Upper lobe of left lung (tissue), 6 donors: ENCODE measurements around the gene DENND4B. TPM values are rescaled to one million over a fixed set of nuclear protein-coding genes. Genes with fewer than 3 reads are reported as not detected.

Source experiments
- ATAC-seq, 2 donors: fragments of 200-7000 bp; cut with Tn5 transposase; one replicate each; pipeline ENCODE4 v1.9.1; 2022; ENCODE audit warnings: mild to moderate bottlenecking in 2 of 2, moderate library complexity in 2 of 2; ENCODE audit not compliant: low FRiP score in 2 of 2
- DNase-seq, 2 donors: peaks; one replicate each; pipeline ENCODE4 v3.0.0-alpha.2; 2019 to 2020
- H3K27ac ChIP-seq, 4 donors: fragments of 200-600 bp; sonication (generic); one replicate each; pipeline ENCODE4 v1.5.1; 2016 to 2019
- H3K27me3 ChIP-seq, 4 donors: fragments of 200-600 bp; sonication (generic); one replicate each; pipeline ENCODE4 v1.5.1; 2017 to 2019
- H3K36me3 ChIP-seq, 4 donors: fragments of 200-600 bp; sonication (generic); one replicate each; pipeline ENCODE4 v1.5.1; 2016 to 2019
- H3K4me1 ChIP-seq, 4 donors: fragments of 200-600 bp; sonication (generic); one replicate each; pipeline ENCODE4 v1.5.1; 2018 to 2019
- H3K4me3 ChIP-seq, 4 donors: fragments of 200-600 bp; sonication (generic); one replicate each; pipeline ENCODE4 v1.5.1; 2017 to 2019; ENCODE audit warnings: mild to moderate bottlenecking in 2 of 4, moderate library complexity in 1 of 4
- H3K9me3 ChIP-seq, 4 donors: fragments of 200-600 bp; sonication (generic); one replicate each; pipeline ENCODE4 v1.5.1; 2018 to 2019
- EP300 ChIP-seq, 4 donors: sonication (generic); formaldehyde crosslinking; IDR thresholded peaks; one replicate each; pipeline ENCODE4 v1.5.1; 2017; ENCODE audit warnings: antibody characterized with exemption in 4 of 4, control low read depth in 2 of 4
- POLR2A ChIP-seq, 4 donors: fragments of 450-650 bp; IDR thresholded peaks; one replicate each; pipeline ENCODE4 v1.5.1; 2016 to 2017; ENCODE audit warnings: antibody characterized with exemption in 4 of 4, mild to moderate bottlenecking in 2 of 4
- POLR2AphosphoS5 ChIP-seq, 2 donors: sonication (generic); formaldehyde crosslinking; IDR thresholded peaks; one replicate each; pipeline ENCODE4 v1.5.1; 2017; ENCODE audit warnings: antibody characterized with exemption in 2 of 2
- WGBS, 2 donors: methylation state at CpG; one replicate each; pipeline ENCODE4 v1.1.5; 2017 to 2018; 5-methylcytosine and 5-hydroxymethylcytosine counted together
- total RNA-seq, 6 donors: library from RNA; depleted of rRNA in 4 of 6; stranded (reverse); fragments of >200 nt in 4 of 6; gene quantifications; one replicate each; pipeline versions ENCODE4 v1.1.0 to v1.2.1, GENCODE V29; 2016 to 2021
- TF ChIP-seq, protein P1 (sequence below), 6 experiments: fragments of 450-650 bp in 4 of 6; fragments of 200-600 bp in 2 of 6; sonication (generic) in 2 of 6; IDR thresholded peaks; one replicate each; pipeline ENCODE4 v1.5.1; 2016 to 2019; ENCODE audit warnings: antibody characterized with exemption in 6 of 6
- donor health status: DM: no; HTN: no; CAD: no; lungs with moderate emphysema.
- donor health status: DM: no; HTN: yes; CAD: no; lungs with severe emphysema.

The DENND4B gene
- total RNA-seq, 6 donors from 2014 or later, result 43.3 to 151 (median 103) TPM

DNA sequence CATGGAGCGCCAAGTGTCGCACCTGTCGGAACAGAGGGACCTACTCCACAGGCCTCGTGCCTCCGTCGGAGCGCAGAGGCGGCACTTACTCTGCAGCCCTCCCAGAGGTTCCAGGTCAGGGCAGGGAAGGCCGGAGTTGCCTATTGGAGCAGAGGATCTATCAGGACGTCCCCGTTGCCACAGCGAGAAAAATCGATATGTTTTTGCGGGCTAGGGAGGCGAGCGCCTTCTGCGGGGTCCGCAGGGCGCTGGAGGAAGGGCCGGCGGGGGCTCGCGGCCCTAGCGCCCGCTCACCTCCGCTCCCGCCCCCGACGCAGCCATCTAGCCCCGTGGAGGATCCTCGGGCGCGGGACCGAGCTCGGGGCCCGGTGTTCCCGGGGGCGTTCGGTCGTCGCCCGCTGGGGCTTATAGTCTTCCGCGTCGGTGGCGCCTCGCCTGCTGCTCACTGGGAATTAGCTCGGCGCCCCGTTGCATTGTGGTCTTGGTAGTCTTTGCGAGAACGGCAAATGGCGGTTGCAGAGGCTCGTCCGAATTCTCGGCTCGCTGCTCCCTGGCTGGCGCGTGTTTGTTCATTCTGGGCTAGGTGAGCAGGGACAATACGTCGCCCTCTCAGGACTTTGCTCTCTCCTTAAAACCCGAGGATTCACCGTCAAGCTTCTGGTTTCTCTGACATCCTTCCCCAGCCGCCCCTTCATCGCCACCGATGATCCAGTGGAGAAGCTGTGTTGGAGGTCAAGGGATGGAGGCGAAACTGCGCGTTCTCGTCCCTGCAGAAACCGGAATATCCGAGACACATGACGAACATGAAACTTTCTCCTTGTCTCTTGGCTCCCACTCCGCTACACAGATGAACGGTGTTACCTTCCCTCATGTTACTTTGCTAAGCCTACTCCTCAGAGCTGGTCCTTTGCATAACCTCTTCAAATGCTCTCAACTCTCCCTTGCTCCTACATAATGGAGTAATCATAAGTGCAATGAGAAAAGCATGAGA, 31.0 kb upstream of the DENND4B start, which contains the start of gene JTB:
JTB (minus strand) TSS at position 425 of the 991 bp plus-strand sequence; CDS start at position 3, 422 bp downstream.
- DNase-seq (peak; percentile 92 to 97), ATAC-seq (peak; percentile 94 to 98)
- no peaks in the 10 kb centered on the region for H3K9me3 ChIP-seq
- H3K4me3 ChIP-seq, result peak within 1 kb of the TSS; percentile 63 to 93 (median 72)
- TF ChIP-seq, protein P1, sequence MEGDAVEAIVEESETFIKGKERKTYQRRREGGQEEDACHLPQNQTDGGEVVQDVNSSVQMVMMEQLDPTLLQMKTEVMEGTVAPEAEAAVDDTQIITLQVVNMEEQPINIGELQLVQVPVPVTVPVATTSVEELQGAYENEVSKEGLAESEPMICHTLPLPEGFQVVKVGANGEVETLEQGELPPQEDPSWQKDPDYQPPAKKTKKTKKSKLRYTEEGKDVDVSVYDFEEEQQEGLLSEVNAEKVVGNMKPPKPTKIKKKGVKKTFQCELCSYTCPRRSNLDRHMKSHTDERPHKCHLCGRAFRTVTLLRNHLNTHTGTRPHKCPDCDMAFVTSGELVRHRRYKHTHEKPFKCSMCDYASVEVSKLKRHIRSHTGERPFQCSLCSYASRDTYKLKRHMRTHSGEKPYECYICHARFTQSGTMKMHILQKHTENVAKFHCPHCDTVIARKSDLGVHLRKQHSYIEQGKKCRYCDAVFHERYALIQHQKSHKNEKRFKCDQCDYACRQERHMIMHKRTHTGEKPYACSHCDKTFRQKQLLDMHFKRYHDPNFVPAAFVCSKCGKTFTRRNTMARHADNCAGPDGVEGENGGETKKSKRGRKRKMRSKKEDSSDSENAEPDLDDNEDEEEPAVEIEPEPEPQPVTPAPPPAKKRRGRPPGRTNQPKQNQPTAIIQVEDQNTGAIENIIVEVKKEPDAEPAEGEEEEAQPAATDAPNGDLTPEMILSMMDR (IDR thresholded peaks at IDR 0.05), result peak in 3 of 6 experiments; percentile 8 to 17 (median 15)
- peak; percentile 70 to 98 (median 88) for TF ChIP-seq POLR2A (IDR thresholded peaks at IDR 0.05)
- TF ChIP-seq EP300 (IDR thresholded peaks at IDR 0.05), result no peak
- TF ChIP-seq POLR2AphosphoS5 (IDR thresholded peaks at IDR 0.05), result peak; percentile 83 to 97
- peaks cover 3 to 54% (median 27%) of the 10 kb centered on the region in 4 donors for H3K36me3 ChIP-seq
- no peaks in the 10 kb centered on the region for H3K27me3 ChIP-seq
- peak within 1 kb of the TSS; percentile 86 to 96 (median 93) for H3K27ac ChIP-seq
- WGBS, 2 donors, result 1% methylated on average over 9 to 50 of the region's 75 CpGs
- peaks cover 14 to 22% (median 18%) of the 10 kb centered on the region in 4 donors for H3K4me1 ChIP-seq

DNA sequence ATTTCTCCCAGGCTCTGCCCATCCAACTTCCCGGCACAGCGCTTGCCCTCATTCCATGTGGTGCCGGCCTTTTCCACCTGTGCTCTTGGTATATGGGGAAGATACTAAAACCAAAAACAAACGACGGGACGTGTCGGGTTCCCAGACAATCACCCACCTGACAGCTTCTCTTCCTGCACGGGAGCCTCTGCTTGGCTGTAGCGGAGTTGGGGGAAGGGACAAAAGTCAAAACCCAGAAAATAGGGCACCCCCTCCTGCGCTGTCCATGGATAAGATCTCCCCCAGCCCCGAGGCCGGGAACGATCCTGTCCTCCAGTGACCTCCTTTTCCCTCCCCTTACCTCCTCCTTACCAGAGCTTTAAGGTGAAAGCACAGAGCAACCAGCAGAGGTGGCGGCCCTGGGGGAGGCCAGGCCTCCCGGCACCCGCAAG, 30.3 kb upstream of the DENND4B start:
- peak in 1 of 2 donors; percentile 19 for ATAC-seq
- no peak for DNase-seq
- Histone ChIP-seq H3K4me3 (peak overlapping the region; percentile 63 to 93 (median 72)), H3K4me1 (peaks cover 14 to 22% (median 18%) of the 10 kb centered on the region in 4 donors), H3K36me3 (peaks cover 3 to 47% (median 25%) of the 10 kb centered on the region in 4 donors), H3K9me3 (no peaks in the 10 kb centered on the region), H3K27me3 (no peaks in the 10 kb centered on the region), H3K27ac (peak overlapping the region; percentile 86 to 96 (median 93))
- TF ChIP-seq, protein P1 (IDR thresholded peaks at IDR 0.05), result no peak
- TF ChIP-seq POLR2AphosphoS5 (IDR thresholded peaks at IDR 0.05) (no peak), EP300 (IDR thresholded peaks at IDR 0.05) (no peak), POLR2A (IDR thresholded peaks at IDR 0.05) (no peak)
- 0 to 1% methylated on average over 13 to 16 of the region's 16 CpGs for WGBS, 2 donors

GRCh38 chr1:153973525-153973924, 27.0 kb upstream of the DENND4B start:
- 83 to 86% methylated on average over 6 to 7 of the region's 7 CpGs for WGBS, 2 donors
- TF ChIP-seq POLR2AphosphoS5 (IDR thresholded peaks at IDR 0.05) (no peak), EP300 (IDR thresholded peaks at IDR 0.05) (no peak), POLR2A (IDR thresholded peaks at IDR 0.05) (no peak)
- TF ChIP-seq, protein P1 (IDR thresholded peaks at IDR 0.05), result no peak

GRCh38 chr1:153973071-153973470, 26.6 kb upstream of the DENND4B start:
- peaks cover 17 to 26% (median 21%) of the 10 kb centered on the region in 4 donors for H3K4me1 ChIP-seq
- H3K4me3 ChIP-seq, result no peak overlapping the region
- TF ChIP-seq POLR2AphosphoS5 (IDR thresholded peaks at IDR 0.05), result no peak
- TF ChIP-seq, protein P1 (IDR thresholded peaks at IDR 0.05), result no peak
- TF ChIP-seq EP300 (IDR thresholded peaks at IDR 0.05), result no peak
- TF ChIP-seq POLR2A (IDR thresholded peaks at IDR 0.05), result no peak
- DNase-seq, result no peak
- ATAC-seq, result no peak
- WGBS, 2 donors, result 94 to 95% methylated on average over 3 of the region's 3 CpGs
- H3K36me3 ChIP-seq, result peaks cover 3 to 34% (median 25%) of the 10 kb centered on the region in 4 donors
- H3K27ac ChIP-seq, result no peak overlapping the region
- H3K9me3 ChIP-seq, result no peaks in the 10 kb centered on the region
- no peaks in the 10 kb centered on the region for H3K27me3 ChIP-seq

More at GRCh38 chr1:153973525-153973924, 27.0 kb upstream of the DENND4B start:
- H3K4me1 ChIP-seq, result peaks cover 17 to 26% (median 20%) of the 10 kb centered on the region in 4 donors
- ATAC-seq, result no peak
- no peak for DNase-seq
- no peak overlapping the region for H3K4me3 ChIP-seq
- H3K36me3 ChIP-seq, result peaks cover 3 to 34% (median 25%) of the 10 kb centered on the region in 4 donors
- H3K27me3 ChIP-seq, result no peaks in the 10 kb centered on the region
- H3K27ac ChIP-seq, result no peak overlapping the region
- H3K9me3 ChIP-seq, result no peaks in the 10 kb centered on the region
